Diencephalon (tissue), 1 donor: Measurements from ENCODE around the gene DBT. TPM values are rescaled to one million over a fixed set of nuclear protein-coding genes. Genes with fewer than 3 reads are reported as not detected.

ENCODE experiments used
- small RNA-seq: library from RNA; depleted of rRNA; stranded (forward); fragments of <200 nt; gene quantifications from one replicate; pipeline ENCODE3, GENCODE V24; 2014
- total RNA-seq: library from RNA; depleted of rRNA; stranded (reverse); fragments of >200 nt; gene quantifications from one replicate; pipeline ENCODE4 v1.2.3, GENCODE V29; 2014

The DBT gene
- 12.0 TPM for total RNA-seq

DNA sequence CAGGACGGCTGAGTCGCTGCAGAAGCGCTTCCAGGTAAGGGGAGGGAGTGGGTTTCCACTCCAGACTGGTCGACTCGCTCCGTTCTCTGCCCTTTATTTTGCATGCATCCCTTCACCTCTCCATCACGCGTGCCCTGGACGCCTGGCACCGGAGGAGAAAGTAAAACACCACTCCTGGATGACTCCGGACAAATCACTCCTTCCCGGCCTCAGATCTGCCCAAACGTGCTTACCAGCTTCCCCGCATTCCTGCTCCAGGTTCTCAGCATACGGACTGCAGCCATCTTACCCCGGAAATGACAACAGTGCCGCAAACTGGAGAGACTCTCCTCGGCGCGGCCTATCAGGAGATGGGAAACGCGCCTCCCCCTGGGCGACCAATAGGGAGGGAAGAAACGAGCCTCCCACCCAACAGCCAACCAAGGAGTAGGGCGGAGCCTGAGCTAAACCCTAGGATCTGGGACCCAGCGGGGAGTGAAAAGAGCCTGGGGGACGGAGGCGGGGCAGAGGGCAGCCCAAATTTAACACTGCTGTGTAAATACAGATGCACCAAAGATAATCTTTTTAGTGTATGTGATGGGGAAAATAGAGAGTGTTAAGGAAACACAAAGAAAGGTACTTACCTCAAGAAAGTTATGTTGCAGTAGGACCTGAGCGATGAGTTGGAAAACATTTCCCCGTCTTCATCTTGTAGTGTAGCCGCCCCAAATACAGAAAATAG, at the start of gene DBT:
Gene DBT, minus strand, starts transcription at position 298 of the 721 bp plus-strand sequence. Its CDS starts 14 bp downstream, at position 284.

DNA sequence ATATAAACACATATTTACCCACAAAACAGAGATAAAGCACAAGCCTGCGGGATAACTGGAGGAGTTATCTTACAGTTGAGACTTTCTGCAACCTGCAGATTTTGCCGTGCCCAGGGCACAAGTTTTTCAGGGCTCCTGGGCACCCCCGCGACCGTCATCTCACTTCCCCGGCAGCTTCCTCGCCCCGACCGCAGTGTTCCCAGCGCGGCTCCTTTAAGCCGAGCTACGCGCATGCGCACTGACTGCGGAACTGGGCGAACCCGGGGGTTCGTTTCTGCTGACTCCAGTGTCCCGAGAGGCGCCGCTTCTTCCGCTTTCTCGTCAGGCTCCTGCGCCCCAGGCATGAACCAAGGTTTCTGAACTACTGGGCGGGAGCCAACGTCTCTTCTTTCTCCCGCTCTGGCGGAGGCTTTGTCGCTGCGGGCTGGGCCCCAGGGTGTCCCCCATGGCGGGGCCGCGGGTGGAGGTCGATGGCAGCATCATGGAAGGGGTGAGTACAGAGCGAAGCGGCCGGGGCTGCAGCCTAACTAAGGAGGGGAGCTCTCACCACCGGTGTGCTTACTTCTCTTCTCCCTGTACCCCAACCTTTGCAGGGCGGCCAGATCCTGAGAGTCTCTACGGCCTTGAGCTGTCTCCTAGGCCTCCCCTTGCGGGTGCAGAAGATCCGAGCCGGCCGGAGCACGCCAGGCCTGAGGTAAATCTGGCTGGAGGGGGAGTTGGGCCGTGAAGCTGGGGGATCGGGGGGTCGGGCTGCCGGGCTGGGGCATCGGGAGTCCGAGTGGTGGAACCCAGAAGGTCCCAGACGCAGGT, 16.5 kb upstream of the DBT start, which contains the start of gene RTCA:
Gene RTCA, plus strand, starts transcription at position 286 of the 810 bp plus-strand sequence. Its CDS starts 160 bp downstream, at position 446.

GRCh38 chr1:100178091-100178490, 71.5 kb downstream of the DBT start, which contains the start of gene LRRC39:
LRRC39 (minus strand) TSS chr1:100178256; CDS start chr1:100168516, 9,740 bp downstream.

Small RNA genes lying within 50 kb of the gene (small RNA-seq; reads per million reads assigned to genes)
- gene AL445928.1 (not detected), gene MIR553 (not detected), gene RPL23AP90 (not detected)

Other genes starting within 250 kb of the DBT start
- gene SASS6, start 116.9 kb downstream of the DBT start, total RNA-seq = 4.8 TPM
- gene TRMT13, start 116.7 kb downstream of the DBT start, total RNA-seq = 24.7 TPM
- 11.3 TPM for gene LRRC39, start 71.6 kb downstream of the DBT start, total RNA-seq
- gene RTCA, start 16.4 kb upstream of the DBT start, total RNA-seq = 55.1 TPM
- 8.3 TPM for gene CDC14A, start 102.7 kb upstream of the DBT start, total RNA-seq